Measurements from ENCODE around the gene ADM.

DNA sequence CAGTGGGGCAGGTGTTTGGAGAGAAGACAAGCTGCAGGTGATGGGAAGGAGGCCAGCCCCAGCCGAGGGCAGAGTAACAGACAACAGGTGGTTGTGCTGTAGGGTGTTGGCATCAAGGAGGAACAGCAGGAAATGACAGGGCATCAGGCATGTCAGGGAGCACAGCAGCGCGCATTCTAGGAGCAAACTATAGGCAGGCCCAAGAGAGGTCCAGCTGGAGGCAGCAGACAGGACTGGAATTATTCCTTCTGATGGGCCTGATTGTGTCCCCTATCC, 13.6 kb downstream of the ADM start:
- TF ChIP-seq CTCF (IDR thresholded peaks at IDR 0.05) (no peak), POLR2A (IDR thresholded peaks at IDR 0.05) (no peak)

Data from body of pancreas (tissue), 4 donors.